IMR-90 (cell line): ENCODE results near the gene KAT7. TPM values are rescaled to one million over a fixed set of nuclear protein-coding genes. Genes with fewer than 3 reads are reported as not detected.

ENCODE experiments used
- ATAC-seq: fragments of 200-7000 bp; cut with Tn5 transposase; 2 replicates; pipeline ENCODE4 v1.9.1; 2020; ENCODE audit warnings: low read depth, mild to moderate bottlenecking, moderate library complexity
- BruUV-seq: library from RNA; stranded (reverse); fragments of 400-500 nt; replicated peaks from 2 replicates; lab custom pipeline; 2021; lab: Mats Ljungman, UMichigan
- CTCF ChIA-PET: fragments of 300-600 bp; formaldehyde crosslinking; extraction: SDS; loops from one replicate; lab custom pipeline; 2021; ENCODE audit warnings: antibody characterized with exemption; lab: Yijun Ruan, JAX
- POLR2A ChIA-PET: fragments of 300-600 bp; sonication (Branson Sonifier 250); formaldehyde crosslinking; loops from one replicate; lab custom pipeline; 2022; ENCODE audit warnings: antibody characterized with exemption; ENCODE audit not compliant: unreplicated experiment; lab: Charles Lee
- DNase-seq: peaks from one replicate; pipeline ENCODE4 v3.0.0; 2013
- H2AFZ ChIP-seq: replicated peaks from 2 replicates; pipeline ENCODE3; 2013; ENCODE audit warnings: low read length, mild to moderate bottlenecking; ENCODE audit not compliant: poor library complexity
- H2AK5ac ChIP-seq: 2 replicates; pipeline ENCODE4 v1.6.1; 2013; ENCODE audit warnings: low read depth, low read length, inconsistent platforms
- H2AK9ac ChIP-seq: replicated peaks from 2 replicates; pipeline ENCODE3; 2013; ENCODE audit warnings: mild to moderate bottlenecking, low read depth, low read length, moderate library complexity; ENCODE audit not compliant: poor library complexity
- H2BK120ac ChIP-seq: 2 replicates; pipeline ENCODE4 v1.6.1; 2013; ENCODE audit warnings: low read depth, low read length, inconsistent platforms
- H2BK15ac ChIP-seq: 3 replicates; pipeline ENCODE4 v1.6.1; 2013; ENCODE audit warnings: low read depth, low read length, inconsistent platforms
- H2BK20ac ChIP-seq: 2 replicates; pipeline ENCODE4 v1.6.1; 2013; ENCODE audit warnings: low read depth, mild to moderate bottlenecking, inconsistent platforms, low read length, moderate library complexity
- H2BK5ac ChIP-seq: 2 replicates; pipeline ENCODE4 v1.6.1; 2013; ENCODE audit warnings: mild to moderate bottlenecking, low read depth, low read length, inconsistent platforms; ENCODE audit not compliant: poor library complexity, severe bottlenecking
- H3K14ac ChIP-seq: replicated peaks from 2 replicates; pipeline ENCODE4 v1.6.1; 2013; ENCODE audit warnings: low read depth, low read length, inconsistent platforms
- H3K18ac ChIP-seq: 2 replicates; pipeline ENCODE4 v1.6.1; 2013; ENCODE audit warnings: low read depth, low read length, control low read depth
- H3K23ac ChIP-seq: 2 replicates; pipeline ENCODE4 v1.6.1; 2013; ENCODE audit warnings: low read depth, low read length, inconsistent platforms
- H3K27ac ChIP-seq: 2 replicates; pipeline ENCODE4 v1.5.1; 2013; ENCODE audit warnings: mild to moderate bottlenecking, control low read depth, low read length; ENCODE audit not compliant: insufficient read depth
- H3K27me3 ChIP-seq: 2 replicates; pipeline ENCODE4 v1.6.1; 2013; ENCODE audit warnings: low read length; ENCODE audit not compliant: control insufficient read depth, insufficient read depth
- H3K36me3 ChIP-seq: 2 replicates; pipeline ENCODE4 v1.6.1; 2013; ENCODE audit warnings: low read length, mixed read lengths; ENCODE audit not compliant: control insufficient read depth, insufficient read depth
- H3K4ac ChIP-seq: 2 replicates; pipeline ENCODE4 v1.6.1; 2013; ENCODE audit warnings: low read depth, low read length, inconsistent platforms
- H3K4me1 ChIP-seq: 2 replicates; pipeline ENCODE4 v1.6.1; 2013; ENCODE audit warnings: low read length, mixed read lengths; ENCODE audit not compliant: control insufficient read depth, insufficient read depth
- H3K4me2 ChIP-seq: 2 replicates; pipeline ENCODE4 v1.6.1; 2013; ENCODE audit warnings: low read depth, mild to moderate bottlenecking, control low read depth, low read length, moderate library complexity
- H3K4me3 ChIP-seq: 2 replicates; pipeline ENCODE4 v1.5.1; 2013; ENCODE audit warnings: low read depth, mild to moderate bottlenecking, control low read depth, low read length, moderate library complexity; ENCODE audit not compliant: insufficient read depth
- H3K56ac ChIP-seq: 2 replicates; pipeline ENCODE4 v1.6.1; 2013; ENCODE audit warnings: low read length, inconsistent platforms; ENCODE audit not compliant: insufficient read depth; ENCODE audit errors: extremely low read depth
- H3K79me1 ChIP-seq, 2 experiments: 2 replicates each; pipeline ENCODE4 v1.6.1; 2013; ENCODE audit warnings: low read length in 2 of 2, inconsistent platforms in 1 of 2, low read depth in 1 of 2
- H3K9ac ChIP-seq: 2 replicates; pipeline ENCODE4 v1.6.1; 2013; ENCODE audit warnings: low read depth, low read length, control low read depth
- H3K9me1 ChIP-seq: 2 replicates; pipeline ENCODE4 v1.6.1; 2013; ENCODE audit warnings: low read length, inconsistent platforms; ENCODE audit not compliant: insufficient read depth
- H3K9me3 ChIP-seq: 2 replicates; pipeline ENCODE4 v1.6.1; 2013; ENCODE audit warnings: low read length; ENCODE audit not compliant: control insufficient read depth, insufficient read depth
- H4K20me1 ChIP-seq: 2 replicates; pipeline ENCODE4 v1.6.1; 2013; ENCODE audit warnings: low read length, inconsistent platforms; ENCODE audit not compliant: insufficient read depth
- H4K5ac ChIP-seq: 2 replicates; pipeline ENCODE4 v1.6.1; 2013; ENCODE audit warnings: mild to moderate bottlenecking, low read depth, low read length, control low read depth
- H4K8ac ChIP-seq, 2 experiments: 2 replicates each; pipeline ENCODE4 v1.6.1; 2013; ENCODE audit warnings: low read depth in 2 of 2, low read length in 2 of 2, control low read depth in 1 of 2, inconsistent platforms in 1 of 2
- H4K91ac ChIP-seq: 2 replicates; pipeline ENCODE4 v1.6.1; 2013; ENCODE audit warnings: low read depth, low read length, inconsistent platforms; ENCODE audit not compliant: insufficient read depth
- BHLHE40 ChIP-seq: fragments of 150-350 bp; IDR thresholded peaks from 2 replicates; pipeline ENCODE4 v1.6.1; 2016; ENCODE audit warnings: mild to moderate bottlenecking, low read depth, low read length
- CEBPB ChIP-seq: IDR thresholded peaks from 2 replicates; pipeline ENCODE4 v1.6.1; 2012; ENCODE audit warnings: low read depth, low read length, improper control_type of control experiment
- CHD1 ChIP-seq: IDR thresholded peaks from 2 replicates; pipeline ENCODE4 v1.6.1; 2012; ENCODE audit warnings: low read depth, low read length, improper control_type of control experiment
- CTCF ChIP-seq: conservative IDR thresholded peaks from 2 replicates; pipeline ENCODE4 v1.5.1; 2012; ENCODE audit warnings: mild to moderate bottlenecking, low read depth, low read length, improper control_type of control experiment
- ELK1 ChIP-seq: fragments of 150-350 bp; IDR thresholded peaks from 2 replicates; pipeline ENCODE4 v1.6.1; 2016; ENCODE audit warnings: low read depth, mild to moderate bottlenecking, low read length, moderate library complexity, borderline replicate concordance
- FOS ChIP-seq: fragments of 150-350 bp; IDR thresholded peaks from 2 replicates; pipeline ENCODE4 v1.6.1; 2016; ENCODE audit warnings: low read depth, low read length
- MAFK ChIP-seq: IDR thresholded peaks from 2 replicates; pipeline ENCODE4 v1.6.1; 2012; ENCODE audit warnings: low read depth, low read length, improper control_type of control experiment
- MAZ ChIP-seq: IDR thresholded peaks from 2 replicates; pipeline ENCODE4 v1.6.1; 2012; ENCODE audit warnings: low read depth, mild to moderate bottlenecking, low read length, improper control_type of control experiment, moderate library complexity, borderline replicate concordance
- MXI1 ChIP-seq: IDR thresholded peaks from 2 replicates; pipeline ENCODE4 v1.6.1; 2012; ENCODE audit warnings: low read depth, mild to moderate bottlenecking, low read length, moderate library complexity, borderline replicate concordance
- NFE2L2 ChIP-seq: fragments of 150-350 bp; IDR thresholded peaks from 2 replicates; pipeline ENCODE4 v1.6.1; 2016; ENCODE audit warnings: low read depth, mild to moderate bottlenecking, low read length
- POLR2A ChIP-seq: IDR thresholded peaks from 2 replicates; pipeline ENCODE4 v1.6.1; 2012; ENCODE audit warnings: mild to moderate bottlenecking, low read depth, low read length
- RAD21 ChIP-seq: IDR thresholded peaks from 2 replicates; pipeline ENCODE4 v1.6.1; 2012; ENCODE audit warnings: low read length, improper control_type of control experiment
- RCOR1 ChIP-seq: IDR thresholded peaks from 2 replicates; pipeline ENCODE4 v1.6.1; 2012; ENCODE audit warnings: mild to moderate bottlenecking, low read length, improper control_type of control experiment; ENCODE audit not compliant: insufficient replicate concordance
- RFX5 ChIP-seq: IDR thresholded peaks from 2 replicates; pipeline ENCODE4 v1.8.0; 2012; ENCODE audit warnings: low read depth, mild to moderate bottlenecking, low read length, moderate library complexity
- SMC3 ChIP-seq: fragments of 150-350 bp; IDR thresholded peaks from 2 replicates; pipeline ENCODE4 v1.6.1; 2016; ENCODE audit warnings: low read depth, mild to moderate bottlenecking, antibody characterized with exemption, low read length, moderate library complexity
- USF2 ChIP-seq: fragments of 150-350 bp; IDR thresholded peaks from 2 replicates; pipeline ENCODE4 v1.6.1; 2017; ENCODE audit warnings: mild to moderate bottlenecking, antibody characterized with exemption, low read length, low read depth
- WGBS, 2 experiments: methylation state at CpG; one replicate each; pipeline versions ENCODE4 v1.1.5 to v1.1.7; 2013; ENCODE audit warnings: missing lambda C conversion rate in 2 of 2; ENCODE audit not compliant: insufficient read length in 1 of 2; ENCODE audit errors: extremely low coverage in 2 of 2; 5-methylcytosine and 5-hydroxymethylcytosine counted together
- dilution Hi-C: fragments of 300-500 bp; cut with HindIII; formaldehyde crosslinking; loops from one replicate; pipeline ENCODE4 v1.14.3; 2018; ENCODE audit warnings: low sequenced_read_pairs; ENCODE audit not compliant: unreplicated experiment
- in situ Hi-C: fragments of 300-500 bp; cut with MboI; formaldehyde crosslinking; loops from 3 replicates; pipeline ENCODE4 v1.14.3; 2019; ENCODE audit warnings: low sequenced_read_pairs, inconsistent platforms, mixed read lengths
- intact Hi-C: fragments of 100-400 bp; cut with micrococcal nuclease; formaldehyde crosslinking; loops from 2 replicates; pipeline ENCODE4 v1.10.0; 2022
- polyA plus RNA-seq, 3 experiments: library from polyadenylated mRNA; depleted of rRNA; stranded (reverse); fragments of >200 nt; gene quantifications; 2 replicates each; pipeline ENCODE4 v1.2.3, GENCODE V29; 2012; ENCODE audit warnings: low replicate concordance in 1 of 3
- total RNA-seq: library from RNA; depleted of rRNA; stranded (reverse); fragments of >200 nt; gene quantifications from 2 replicates; pipeline ENCODE4 v1.2.3, GENCODE V29; 2012

The KAT7 gene
- total and polyA plus RNA-seq, 2 of the 4 experiments (the other 2 are of a cell fraction): 16.9 to 21.9 TPM

- H3K27me3 ChIP-seq: peaks cover 1% of the 10 kb centered on the region; the same call in 1 of the 2 replicates
- CTCF ChIA-PET: no interaction called here
- H3K9ac ChIP-seq: no peak overlapping the region
- dilution Hi-C loops (no loop called here), in situ Hi-C loops (no loop called here), intact Hi-C loops (no loop called here)
- no peak overlapping the region for H2AK9ac ChIP-seq
- H3K27ac ChIP-seq: no peak overlapping the region
- no peaks in the 10 kb centered on the region for H4K20me1 ChIP-seq
- no peak overlapping the region for H4K5ac ChIP-seq
- TF ChIP-seq SMC3 (no peak), MAFK (no peak), RAD21 (no peak), USF2 (no peak), BHLHE40 (no peak), RFX5 (no peak), ELK1 (no peak), FOS (no peak), NFE2L2 (no peak), CHD1 (no peak), RCOR1 (no peak), MXI1 (no peak), CEBPB (no peak), CTCF (no peak), MAZ (no peak), POLR2A (no peak)
- no peak overlapping the region for H2BK20ac ChIP-seq
- no TSS peak for BruUV-seq
- no peak overlapping the region for H3K4ac ChIP-seq
- no peak overlapping the region for H3K56ac ChIP-seq
- H2BK120ac ChIP-seq: no peak overlapping the region
- no peaks in the 10 kb centered on the region for H3K9me3 ChIP-seq
- no peak overlapping the region for H2BK15ac ChIP-seq
- no peaks in the 10 kb centered on the region; the same call in 1 of the 2 replicates for H3K4me1 ChIP-seq
- no peak overlapping the region for H4K91ac ChIP-seq
- DNase-seq (no peak), ATAC-seq (no peak)
- no peak overlapping the region for H2AK5ac ChIP-seq
- POLR2A ChIA-PET: interaction anchor here (0.5 kb wide), 1 partner anchor 487 kb away, joined by 4 read pairs; no protein-coding TSS in a partner anchor
- WGBS, 2 experiments: no CpG with 5 or more reads among the region's 1 CpG
- H2BK5ac ChIP-seq: no peak overlapping the region
- H3K9me1 ChIP-seq: 0 out of 2 replicates have a peak, but pooled peaks cover 3% of the 10 kb centered on the region
- H3K14ac ChIP-seq: no peak overlapping the region
- no peak overlapping the region for H3K18ac ChIP-seq
- H3K4me3 ChIP-seq: no peak overlapping the region
- no peak overlapping the region for H3K23ac ChIP-seq
- H4K8ac ChIP-seq: no peak overlapping the region
- H3K79me1 ChIP-seq: no peaks in the 10 kb centered on the region
- no peak overlapping the region for H2AFZ ChIP-seq
- no peaks in the 10 kb centered on the region for H3K36me3 ChIP-seq
- H3K4me2 ChIP-seq: no peak overlapping the region
Measured at GRCh38 chr17:49747632-49748031, 40.8 kb upstream of the KAT7 start.
